HepG2 (cell line): Measurements from ENCODE around the gene ZNF416. TPM values are rescaled to one million over a fixed set of nuclear protein-coding genes. Genes with fewer than 3 reads are reported as not detected.

Experiments used
- ADNP ChIP-seq: sonication (generic); formaldehyde crosslinking; IDR thresholded peaks from 2 replicates; pipeline ENCODE4 v1.4.0; 2020; ENCODE audit warnings: missing genetic modification reagents
- DDIT3 ChIP-seq: sonication (generic); formaldehyde crosslinking; IDR thresholded peaks from 2 replicates; pipeline ENCODE4 v1.4.0; 2020; ENCODE audit warnings: mild to moderate bottlenecking, missing genetic modification reagents
- GATAD2A ChIP-seq: IDR thresholded peaks from 2 replicates; pipeline ENCODE4 v1.6.1; 2016
- HIVEP1 ChIP-seq: sonication (generic); formaldehyde crosslinking; IDR thresholded peaks from 2 replicates; pipeline ENCODE4 v1.4.0; 2020; ENCODE audit warnings: mild to moderate bottlenecking, missing genetic modification reagents
- MED8 ChIP-seq: sonication (generic); formaldehyde crosslinking; IDR thresholded peaks from 2 replicates; pipeline ENCODE4 v1.8.1; 2023; ENCODE audit warnings: mild to moderate bottlenecking, missing genetic modification reagents; ENCODE audit not compliant: insufficient replicate concordance
- PREB ChIP-seq: sonication (generic); formaldehyde crosslinking; IDR thresholded peaks from 2 replicates; pipeline ENCODE4 v1.4.0; 2020; ENCODE audit warnings: missing genetic modification reagents
- RAD51 ChIP-seq: fragments of 450-650 bp; IDR thresholded peaks from 2 replicates; pipeline ENCODE4 v1.6.1; 2016; ENCODE audit warnings: borderline replicate concordance
- SP4 ChIP-seq: sonication (generic); formaldehyde crosslinking; IDR thresholded peaks from 2 replicates; pipeline ENCODE4 v1.8.1; 2023; ENCODE audit warnings: mild to moderate bottlenecking, missing genetic modification reagents
- ZNF142 ChIP-seq: sonication (generic); formaldehyde crosslinking; IDR thresholded peaks from 2 replicates; pipeline ENCODE4 v1.4.0; 2020; ENCODE audit warnings: missing genetic modification reagents
- ZNF232 ChIP-seq: sonication (generic); formaldehyde crosslinking; IDR thresholded peaks from 2 replicates; pipeline ENCODE4 v1.4.0; 2020; ENCODE audit warnings: missing genetic modification reagents, borderline replicate concordance
- ZNF383 ChIP-seq: sonication (generic); formaldehyde crosslinking; IDR thresholded peaks from 2 replicates; pipeline ENCODE4 v1.4.0; 2020; ENCODE audit warnings: missing genetic modification reagents, mild to moderate bottlenecking, borderline replicate concordance
- ZNF501 ChIP-seq: sonication (generic); formaldehyde crosslinking; IDR thresholded peaks from 2 replicates; pipeline ENCODE4 v1.5.1; 2020; ENCODE audit warnings: mild to moderate bottlenecking, moderate library complexity, missing genetic modification reagents
- ZNF605 ChIP-seq: sonication (generic); formaldehyde crosslinking; IDR thresholded peaks from 2 replicates; pipeline ENCODE4 v1.8.0; 2022; ENCODE audit warnings: mild to moderate bottlenecking, missing genetic modification reagents
- ZNF772 ChIP-seq: sonication (generic); formaldehyde crosslinking; IDR thresholded peaks from 2 replicates; pipeline ENCODE4 v1.5.0; 2020; ENCODE audit warnings: mild to moderate bottlenecking, missing genetic modification reagents
- polyA plus RNA-seq, 8 experiments: library from polyadenylated mRNA; depleted of rRNA in 3 of 8; stranded (reverse) in 7 of 8; unstranded in 1 of 8; fragments of >200 nt; fragmentation: Illumina TruSeq in 4 of 8; extraction: Trizol in 4 of 8; gene quantifications; 2 replicates each; pipeline versions ENCODE4 v1.2.1 to v1.2.3, GENCODE V29; 2011 to 2016; ENCODE audit warnings: low read depth in 4 of 8, missing spikeins in 1 of 8, mixed read lengths in 1 of 8; ENCODE audit not compliant: insufficient read depth in 1 of 8
- total RNA-seq, 5 experiments: library from RNA; depleted of rRNA; stranded (reverse); fragments of >200 nt; fragmentation: Illumina TruSeq; extraction: Trizol; gene quantifications; 2 replicates each; pipeline ENCODE4 v1.2.3, GENCODE V29; 2016; ENCODE audit warnings: low read depth in 1 of 5
- TF ChIP-seq, protein P1 (sequence below): sonication (generic); formaldehyde crosslinking; IDR thresholded peaks from 2 replicates; pipeline ENCODE4 v1.9.0; 2022; ENCODE audit warnings: missing genetic modification reagents, mild to moderate bottlenecking, borderline replicate concordance
- TF ChIP-seq, protein P2 (sequence below): sonication (generic); formaldehyde crosslinking; IDR thresholded peaks from 2 replicates; pipeline ENCODE4 v1.8.1; 2023; ENCODE audit warnings: mild to moderate bottlenecking, moderate library complexity, missing genetic modification reagents
- TF ChIP-seq, protein P3 (sequence below): sonication (generic); formaldehyde crosslinking; IDR thresholded peaks from 2 replicates; pipeline ENCODE4 v1.5.1; 2020; ENCODE audit warnings: missing genetic modification reagents, mild to moderate bottlenecking, borderline replicate concordance

Gene ZNF416
- total and polyA plus RNA-seq, 2 of the 13 experiments (the other 11 are each of a cell fraction or from before 2014, with no cell fraction given), result 1.5 to 5.3 TPM

GRCh38 chr19:57527136-57527881 is 51.4 kb downstream of the ZNF416 start, which contains the start of gene ZNF549 (continued):
- TF ChIP-seq ZNF232 (CRISPR knock-in tag) (no peak), GATAD2A (CRISPR knock-in tag) (peak; percentile 16; the same call in 1 of the 2 replicates), ZNF605 (peak; percentile 91; the same call in 1 of the 2 replicates), ZNF142 (0 out of 2 replicates have a peak, but pooled peaks have one; percentile 56), DDIT3 (CRISPR knock-in tag) (no peak), SP4 (CRISPR knock-in tag) (peak; percentile 81), HIVEP1 (CRISPR knock-in tag) (0 out of 2 replicates have a peak, but pooled peaks have one; percentile 22), ZNF383 (CRISPR knock-in tag) (no peak), PREB (CRISPR knock-in tag) (no peak), ZNF501 (peak; percentile 94), MED8 (CRISPR knock-in tag) (no peak), RAD51 (no peak), ZNF772 (CRISPR knock-in tag) (no peak; the same call in 1 of the 2 replicates), ADNP (CRISPR knock-in tag) (no peak)
- TF ChIP-seq, protein P1, sequence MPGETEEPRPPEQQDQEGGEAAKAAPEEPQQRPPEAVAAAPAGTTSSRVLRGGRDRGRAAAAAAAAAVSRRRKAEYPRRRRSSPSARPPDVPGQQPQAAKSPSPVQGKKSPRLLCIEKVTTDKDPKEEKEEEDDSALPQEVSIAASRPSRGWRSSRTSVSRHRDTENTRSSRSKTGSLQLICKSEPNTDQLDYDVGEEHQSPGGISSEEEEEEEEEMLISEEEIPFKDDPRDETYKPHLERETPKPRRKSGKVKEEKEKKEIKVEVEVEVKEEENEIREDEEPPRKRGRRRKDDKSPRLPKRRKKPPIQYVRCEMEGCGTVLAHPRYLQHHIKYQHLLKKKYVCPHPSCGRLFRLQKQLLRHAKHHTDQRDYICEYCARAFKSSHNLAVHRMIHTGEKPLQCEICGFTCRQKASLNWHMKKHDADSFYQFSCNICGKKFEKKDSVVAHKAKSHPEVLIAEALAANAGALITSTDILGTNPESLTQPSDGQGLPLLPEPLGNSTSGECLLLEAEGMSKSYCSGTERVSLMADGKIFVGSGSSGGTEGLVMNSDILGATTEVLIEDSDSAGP (CRISPR knock-in tag), result peak; percentile 96
- TF ChIP-seq, protein P2, sequence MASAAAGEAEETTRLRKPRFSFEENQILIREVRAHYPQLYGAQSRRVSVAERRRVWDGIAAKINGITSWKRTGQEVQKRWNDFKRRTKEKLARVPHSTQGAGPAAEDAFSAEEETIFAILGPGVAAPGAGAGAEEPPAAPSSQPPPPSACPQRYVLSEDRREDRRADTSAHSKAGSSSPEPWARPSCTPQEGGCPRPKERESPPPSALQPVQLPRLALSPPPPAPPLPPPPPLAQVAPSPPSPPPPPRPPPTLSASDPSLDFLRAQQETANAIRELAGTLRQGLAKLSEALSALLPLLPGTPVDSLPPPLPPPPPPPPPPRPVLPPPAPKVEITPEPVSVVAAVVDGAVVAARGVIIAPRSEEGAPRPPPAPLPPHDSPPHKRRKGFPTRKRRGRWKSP, result peak; percentile 80; the same call in 1 of the 2 replicates
- TF ChIP-seq, protein P3, sequence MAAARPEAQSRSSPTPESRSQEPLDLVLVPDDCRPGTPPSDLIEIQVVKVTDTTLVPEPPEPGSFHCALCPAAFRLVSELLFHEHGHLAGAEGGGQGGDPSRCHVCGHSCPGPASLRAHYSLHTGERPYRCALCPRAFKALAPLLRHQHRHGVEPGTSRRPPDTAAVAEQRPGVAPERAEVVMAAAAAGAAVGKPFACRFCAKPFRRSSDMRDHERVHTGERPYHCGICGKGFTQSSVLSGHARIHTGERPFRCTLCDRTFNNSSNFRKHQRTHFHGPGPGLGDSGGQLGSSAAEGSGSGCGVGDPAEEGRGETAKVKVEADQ (CRISPR knock-in tag), result no peak
